Stomach smooth muscle (tissue), 2 donors: ENCODE measurements around the gene PJVK.

Source experiments
- H3K27ac ChIP-seq: one replicate; pipeline ENCODE4 v1.7.0; 2013; ENCODE audit warnings: mild to moderate bottlenecking, low read length, inconsistent platforms
- H3K27me3 ChIP-seq, 2 donors: one replicate each; pipeline ENCODE4 v1.7.0; 2013; ENCODE audit warnings: low read length in 2 of 2; ENCODE audit not compliant: insufficient read depth in 2 of 2, control insufficient read depth in 1 of 2
- H3K36me3 ChIP-seq, 2 donors: one replicate each; pipeline ENCODE4 v1.7.0; 2013; ENCODE audit warnings: low read length in 2 of 2; ENCODE audit not compliant: control insufficient read depth in 2 of 2, insufficient read depth in 2 of 2
- H3K4me1 ChIP-seq: one replicate; pipeline ENCODE4 v1.7.0; 2013; ENCODE audit warnings: low read length; ENCODE audit not compliant: control insufficient read depth, insufficient read depth
- H3K4me3 ChIP-seq, 2 donors: one replicate each; pipeline ENCODE4 v1.7.0; 2013; ENCODE audit warnings: low read length in 2 of 2
- H3K9ac ChIP-seq, 2 donors: one replicate each; pipeline ENCODE4 v1.7.0; 2013; ENCODE audit warnings: low read length in 2 of 2, mild to moderate bottlenecking in 1 of 2
- H3K9me3 ChIP-seq, 2 donors: one replicate each; pipeline ENCODE4 v1.7.0; 2013; ENCODE audit warnings: low read length in 2 of 2; ENCODE audit not compliant: control insufficient read depth in 2 of 2
- donor health status: healthy.
- donor health status: Pancreatic carcinoma.

PJVK gene

DNA sequence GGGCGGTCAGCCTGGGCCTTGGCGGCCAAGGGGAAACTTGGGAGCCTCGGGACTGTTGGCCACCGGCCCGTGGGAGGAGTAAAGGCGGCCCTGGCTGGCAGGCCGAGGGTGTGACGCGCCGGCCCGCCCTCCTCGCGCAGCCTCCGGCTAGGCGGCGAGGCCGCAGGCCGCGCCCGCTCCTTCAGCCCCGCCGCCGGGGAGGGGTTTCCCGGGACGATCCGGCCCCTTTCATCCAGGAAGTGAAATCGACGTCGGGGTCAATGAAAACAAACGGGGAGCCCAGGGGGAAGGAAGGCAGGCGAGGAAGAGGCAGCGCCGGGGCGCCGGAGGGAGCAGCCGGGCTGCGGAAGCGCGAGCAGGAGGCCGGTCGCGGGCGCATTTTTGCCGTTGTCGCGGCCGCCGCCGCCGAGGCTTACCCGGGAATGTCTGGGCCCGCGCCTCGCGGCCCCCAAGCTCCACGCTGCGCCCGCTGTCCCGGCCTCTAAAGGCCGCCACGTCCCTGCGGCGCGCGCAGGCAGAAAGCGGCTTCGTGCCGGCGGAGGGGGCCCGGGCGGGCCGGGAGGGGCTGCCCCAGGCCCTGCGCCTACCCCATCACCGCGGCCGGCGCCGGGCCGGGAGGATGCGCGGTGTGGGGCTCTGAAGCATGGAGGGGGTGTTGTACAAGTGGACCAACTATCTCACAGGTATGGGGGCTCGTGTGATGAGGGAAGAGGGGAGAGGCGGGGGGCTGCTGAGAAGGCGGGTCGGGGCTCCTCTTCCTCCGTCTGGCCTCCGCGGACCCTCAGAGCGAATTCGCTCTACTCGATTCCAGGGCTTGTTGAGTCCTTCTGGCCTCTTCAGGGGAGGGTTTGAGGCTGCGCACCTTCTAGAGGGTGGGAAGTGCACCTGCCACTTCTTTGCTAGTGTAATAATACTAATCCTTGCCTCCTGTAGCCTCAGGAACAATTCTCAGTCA, 29.3 kb downstream of the PJVK start, which contains the start of gene PLEKHA3:
Gene PLEKHA3 (plus strand): TSS at position 231 of the 955 bp plus-strand sequence. CDS start 413 bp downstream, at position 644.
- H3K27ac ChIP-seq: peak within 1 kb of the TSS; percentile 99
- H3K9ac ChIP-seq: peak within 1 kb of the TSS; percentile 88 to 94
- no peaks in the 10 kb centered on the region for H3K27me3 ChIP-seq
- peaks cover 21% of the 10 kb centered on the region for H3K4me1 ChIP-seq
- H3K9me3 ChIP-seq: no peaks in the 10 kb centered on the region
- peak within 1 kb of the TSS; percentile 91 to 99 for H3K4me3 ChIP-seq
- no peaks in the 10 kb centered on the region for H3K36me3 ChIP-seq

DNA sequence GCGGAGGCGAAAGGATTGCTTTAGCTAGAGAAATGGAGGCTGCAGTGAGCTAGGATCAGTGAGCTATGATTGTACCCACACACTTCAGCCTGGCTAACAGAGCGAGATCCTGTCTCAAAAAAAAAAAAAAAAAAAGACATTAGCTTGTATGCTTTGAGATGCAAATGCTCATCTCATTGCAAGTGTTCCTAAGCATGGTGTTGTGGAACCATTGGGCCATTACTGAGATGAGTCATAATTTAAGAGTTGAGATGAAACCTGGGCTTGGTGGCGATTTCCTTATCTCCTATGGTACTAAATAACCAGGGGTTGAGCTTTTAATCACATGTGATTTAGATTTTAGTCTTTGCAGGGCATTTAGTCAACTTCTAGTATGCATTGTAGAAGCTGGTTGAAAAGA, 31.3 kb downstream of the PJVK start:
- Histone ChIP-seq H3K4me3 (peak overlapping the region; percentile 17 to 44), H3K27me3 (no peaks in the 10 kb centered on the region)

DNA sequence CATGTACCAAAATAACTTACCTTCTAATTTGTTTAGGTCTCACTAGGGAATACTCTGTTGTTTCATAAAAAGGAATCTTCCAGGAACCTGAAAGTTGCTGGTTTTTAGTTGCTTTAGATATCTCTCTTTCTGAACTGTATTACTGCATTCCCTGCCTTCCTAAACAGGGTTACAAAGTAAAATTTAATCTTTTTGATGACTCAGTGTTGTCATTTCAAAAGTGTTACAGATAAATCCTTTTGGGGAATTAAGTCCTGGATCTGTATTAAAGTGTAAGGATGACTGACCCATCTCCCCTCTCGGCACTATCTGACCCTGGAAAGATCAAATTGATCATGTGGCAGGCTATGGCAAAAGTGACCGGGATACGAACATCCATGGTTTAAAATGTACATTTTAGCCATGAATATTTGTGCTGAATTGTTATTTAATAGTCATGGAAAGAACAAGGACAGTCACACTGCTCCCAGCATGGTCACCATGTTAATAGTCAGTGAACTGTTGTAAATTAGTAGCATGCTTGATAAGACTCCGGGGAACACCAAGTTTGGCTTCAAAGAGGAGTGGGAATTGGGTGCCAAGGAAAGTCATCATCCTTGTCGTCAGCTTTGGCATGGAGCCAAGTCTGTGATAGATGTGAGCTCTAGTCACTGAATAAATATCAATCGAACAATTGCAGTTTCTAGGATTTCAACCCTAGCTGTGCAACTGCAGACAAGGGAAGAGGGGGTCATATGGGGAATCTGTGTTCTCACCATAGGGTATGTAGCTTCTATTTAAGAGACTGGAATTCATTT, 33.3 kb downstream of the PJVK start:
- peaks cover 18% of the 10 kb centered on the region for H3K4me1 ChIP-seq
- no peak overlapping the region for H3K27ac ChIP-seq
- H3K27me3 ChIP-seq: no peaks in the 10 kb centered on the region
- peaks cover 5 to 9% of the 10 kb centered on the region in 2 donors for H3K36me3 ChIP-seq
- no peaks in the 10 kb centered on the region for H3K9me3 ChIP-seq
- H3K9ac ChIP-seq: no peak overlapping the region
- peak overlapping the region; percentile 10 to 24 for H3K4me3 ChIP-seq

More for the DNA sequence above, 31.3 kb downstream of the PJVK start:
- Histone ChIP-seq H3K9me3 (no peaks in the 10 kb centered on the region), H3K36me3 (peaks cover 4 to 9% of the 10 kb centered on the region in 2 donors), H3K4me1 (peaks cover 21% of the 10 kb centered on the region), H3K27ac (no peak overlapping the region), H3K9ac (no peak overlapping the region)

DNA sequence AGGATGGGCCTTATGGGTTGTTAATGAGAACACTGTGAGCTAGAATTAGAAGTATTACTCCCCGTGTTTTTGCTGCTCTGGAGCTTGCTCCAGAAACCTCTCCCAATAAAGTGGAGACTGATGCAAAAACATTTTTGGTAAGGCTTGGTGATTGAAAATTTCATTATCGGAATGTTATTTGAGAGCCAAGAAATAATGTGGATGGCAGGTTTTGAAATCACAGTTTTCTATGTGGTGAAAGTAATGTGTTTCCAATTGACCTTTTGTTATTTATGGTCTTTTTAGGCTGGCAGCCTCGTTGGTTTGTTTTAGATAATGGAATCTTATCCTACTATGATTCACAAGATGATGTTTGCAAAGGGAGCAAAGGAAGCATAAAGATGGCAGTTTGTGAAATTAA, 34.2 kb downstream of the PJVK start:
- H3K27ac ChIP-seq: no peak overlapping the region
- peaks cover 7 to 9% of the 10 kb centered on the region in 2 donors for H3K36me3 ChIP-seq
- no peak overlapping the region for H3K9ac ChIP-seq
- H3K9me3 ChIP-seq: no peaks in the 10 kb centered on the region
- peaks cover 14% of the 10 kb centered on the region for H3K4me1 ChIP-seq
- H3K27me3 ChIP-seq: no peaks in the 10 kb centered on the region
- no peak overlapping the region for H3K4me3 ChIP-seq

DNA sequence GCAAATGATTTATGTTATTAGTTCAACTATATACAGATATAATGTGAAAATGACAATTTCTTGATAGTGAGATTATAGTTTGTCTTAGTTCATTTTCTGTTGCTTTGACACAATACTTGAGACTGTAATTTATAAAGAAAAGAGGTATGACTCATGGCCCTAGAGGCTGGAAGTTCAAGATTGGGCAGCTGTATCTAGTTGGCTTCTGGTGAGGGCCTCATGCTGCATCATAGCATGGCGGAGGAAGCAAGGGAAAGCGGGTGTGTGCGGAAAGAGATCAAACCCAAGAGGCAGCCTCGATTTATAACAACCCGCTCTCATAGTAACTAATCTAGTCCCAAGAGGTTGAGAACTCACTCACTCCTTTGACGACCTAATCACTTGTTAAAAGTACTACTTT, 40.4 kb downstream of the PJVK start:
- no peaks in the 10 kb centered on the region for H3K27me3 ChIP-seq
- H3K9ac ChIP-seq: no peak overlapping the region
- peaks cover 30 to 39% of the 10 kb centered on the region in 2 donors for H3K36me3 ChIP-seq
- H3K27ac ChIP-seq: no peak overlapping the region
- H3K4me1 ChIP-seq: no peaks in the 10 kb centered on the region
- no peaks in the 10 kb centered on the region for H3K9me3 ChIP-seq
- H3K4me3 ChIP-seq: no peak overlapping the region

DNA sequence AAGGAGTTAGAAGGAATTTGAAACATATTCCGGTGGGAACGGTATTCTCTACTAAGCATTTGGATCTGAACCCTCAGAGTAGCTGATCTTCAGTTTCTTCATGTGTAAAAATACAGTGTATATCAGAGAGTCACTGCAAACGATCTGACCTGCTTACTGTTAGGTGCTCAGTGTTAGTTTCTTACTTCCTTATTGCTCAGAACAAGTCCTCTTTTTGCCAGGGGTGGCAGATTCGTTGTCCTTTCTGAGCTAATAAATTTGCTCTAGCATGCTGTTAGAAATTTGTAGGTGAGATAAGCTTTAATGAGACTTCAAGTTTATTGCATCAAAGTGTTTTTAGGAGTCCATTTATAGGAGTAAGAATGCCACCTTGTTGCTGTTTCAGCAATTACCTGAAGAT, 44.9 kb downstream of the PJVK start:
- Histone ChIP-seq H3K27me3 (no peaks in the 10 kb centered on the region), H3K4me3 (no peak overlapping the region), H3K9me3 (no peaks in the 10 kb centered on the region), H3K36me3 (peaks cover 39 to 40% of the 10 kb centered on the region in 2 donors), H3K9ac (no peak overlapping the region), H3K4me1 (no peaks in the 10 kb centered on the region), H3K27ac (no peak overlapping the region)

DNA sequence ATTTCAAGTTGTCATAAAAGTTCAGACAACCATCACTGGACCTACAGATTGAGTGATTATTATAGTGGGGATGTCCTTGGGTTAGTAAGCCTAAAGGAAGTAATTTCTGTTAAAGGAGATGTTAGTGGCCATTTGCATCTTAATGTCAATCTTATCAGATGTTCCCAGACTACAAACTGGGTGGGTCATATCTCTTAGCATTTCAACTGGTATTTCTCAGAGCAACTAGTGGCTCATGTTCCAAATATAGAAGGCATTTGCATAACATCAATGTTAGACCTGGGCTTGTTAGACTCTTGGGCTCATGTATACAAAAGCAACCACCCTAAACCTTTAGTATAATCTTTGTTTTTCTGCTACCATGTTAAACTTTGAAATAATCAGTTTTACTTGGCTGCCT, 47.0 kb downstream of the PJVK start:
- Histone ChIP-seq H3K27ac (no peak overlapping the region), H3K4me1 (no peaks in the 10 kb centered on the region), H3K9me3 (no peaks in the 10 kb centered on the region), H3K9ac (no peak overlapping the region), H3K36me3 (peaks cover 41 to 57% of the 10 kb centered on the region in 2 donors), H3K4me3 (no peak overlapping the region), H3K27me3 (no peaks in the 10 kb centered on the region)

DNA sequence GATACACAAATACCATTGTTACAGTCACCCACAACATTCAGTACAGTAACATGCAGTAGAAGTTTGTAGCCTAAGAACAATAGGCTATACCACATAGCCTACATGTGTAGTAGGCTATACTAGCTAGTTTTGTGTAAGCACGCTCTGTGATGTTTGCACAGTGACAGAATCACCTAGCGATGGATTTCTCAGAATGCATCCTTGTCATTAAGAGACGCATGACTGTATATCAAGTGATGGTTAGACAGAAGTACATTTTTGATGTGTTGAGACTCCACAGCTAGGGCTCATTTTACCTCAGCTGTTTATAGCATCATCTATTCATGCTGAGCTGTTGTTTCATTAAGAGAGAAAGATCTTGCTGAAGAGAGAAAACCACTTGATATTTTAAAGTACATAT, 48.5 kb downstream of the PJVK start:
- Histone ChIP-seq H3K4me1 (no peaks in the 10 kb centered on the region), H3K27ac (no peak overlapping the region), H3K27me3 (no peaks in the 10 kb centered on the region), H3K4me3 (no peak overlapping the region), H3K9ac (no peak overlapping the region), H3K9me3 (no peaks in the 10 kb centered on the region), H3K36me3 (peaks cover 33 to 53% of the 10 kb centered on the region in 2 donors)

DNA sequence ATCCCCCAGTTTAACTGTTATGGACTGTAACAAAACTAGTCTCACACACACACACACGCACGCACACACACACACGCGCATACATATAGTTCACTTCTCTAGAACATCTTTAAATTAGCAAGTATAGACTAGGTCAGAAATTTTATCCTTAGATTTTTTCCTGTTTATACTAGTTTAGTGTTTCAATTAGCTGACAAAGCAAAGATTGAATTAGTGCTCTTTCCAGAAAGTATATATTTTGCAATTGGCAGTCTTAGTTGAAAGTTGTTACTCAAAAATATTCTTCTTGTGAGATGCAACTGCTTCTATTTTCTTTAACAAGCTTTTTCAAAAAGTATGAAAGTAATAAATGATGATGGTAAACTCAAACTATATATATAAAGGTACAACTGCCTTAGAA, 51.6 kb downstream of the PJVK start:
- H3K36me3 ChIP-seq: peaks cover 17 to 36% of the 10 kb centered on the region in 2 donors
- no peaks in the 10 kb centered on the region for H3K9me3 ChIP-seq
- H3K27me3 ChIP-seq: no peaks in the 10 kb centered on the region
- no peak overlapping the region for H3K4me3 ChIP-seq
- no peaks in the 10 kb centered on the region for H3K4me1 ChIP-seq
- H3K27ac ChIP-seq: no peak overlapping the region
- no peak overlapping the region for H3K9ac ChIP-seq

DNA sequence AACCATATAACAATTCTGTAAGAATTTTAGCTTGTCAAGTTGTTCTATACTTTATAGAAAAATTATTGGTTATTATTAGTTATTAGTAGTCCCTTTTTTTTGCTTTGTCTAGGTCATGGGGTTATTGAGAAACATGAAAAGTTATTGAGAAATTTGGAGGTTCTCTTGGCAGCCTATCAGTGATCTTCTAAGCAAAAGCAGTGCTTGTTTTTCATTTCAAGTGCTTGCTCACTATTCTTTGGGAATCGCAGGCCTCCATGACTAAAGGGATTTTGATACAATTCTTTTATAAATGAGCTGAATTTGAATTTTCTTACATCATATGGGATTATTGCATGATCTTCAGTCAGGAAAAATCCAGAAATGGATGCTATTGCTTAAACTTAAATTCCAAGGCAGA, 54.9 kb downstream of the PJVK start:
- Histone ChIP-seq H3K9me3 (no peaks in the 10 kb centered on the region), H3K27ac (no peak overlapping the region), H3K9ac (no peak overlapping the region), H3K4me1 (no peaks in the 10 kb centered on the region), H3K36me3 (peaks cover 7 to 26% of the 10 kb centered on the region in 2 donors), H3K27me3 (no peaks in the 10 kb centered on the region), H3K4me3 (no peak overlapping the region)
